Right cardiac atrium (tissue), 5 donors: ENCODE measurements around the gene EZH2. TPM values are rescaled to one million over a fixed set of nuclear protein-coding genes. Genes with fewer than 3 reads are reported as not detected.

Experiments used
- ATAC-seq, 2 donors: fragments of 200-7000 bp; cut with Tn5 transposase; one replicate each; pipeline versions ENCODE4 v1.8.0 to v1.9.1; 2020; ENCODE audit warnings: moderate library complexity in 2 of 2, mild to moderate bottlenecking in 1 of 2
- DNase-seq, 3 donors: peaks; one replicate each; pipeline ENCODE4 v3.0.0-alpha.2; 2020
- H3K27ac ChIP-seq: one replicate; pipeline ENCODE4 v1.5.1; 2013; ENCODE audit warnings: mild to moderate bottlenecking, low read length, control low read depth, moderate library complexity
- H3K27me3 ChIP-seq: one replicate; pipeline ENCODE4 v1.6.1; 2013; ENCODE audit not compliant: control insufficient read depth, insufficient read depth
- H3K4me1 ChIP-seq: one replicate; pipeline ENCODE4 v1.6.1; 2013; ENCODE audit warnings: low read length; ENCODE audit not compliant: control insufficient read depth, insufficient read depth
- H3K4me3 ChIP-seq: one replicate; pipeline ENCODE4 v1.5.1; 2013; ENCODE audit warnings: low read length, control low read depth
- H3K9me3 ChIP-seq: one replicate; pipeline ENCODE4 v1.6.1; 2013; ENCODE audit warnings: low read length; ENCODE audit not compliant: control insufficient read depth
- WGBS: extraction: QIAGEN DNeasy Blood & Tissue Kit; methylation state at CpG from one replicate; pipeline ENCODE4 v1.1.7; 2013; 5-methylcytosine and 5-hydroxymethylcytosine counted together
- intact Hi-C, 4 donors: fragments of 100-400 bp; cut with DNase I; formaldehyde crosslinking; loops; one replicate each; pipeline versions ENCODE4 v1.11.0 to v1.14.0; 2022 to 2023
- polyA plus RNA-seq: library from polyadenylated mRNA; stranded (reverse); fragments of 200-250 nt; gene quantifications from one replicate; pipeline ENCODE4 v1.2.3, GENCODE V29; 2013
- total RNA-seq, 4 donors: library from RNA; stranded (reverse); fragmentation: NEBNext Ultra II Directional; extraction: Animal tissue kit (Norgen Biotek cat#: 25700); gene quantifications; one replicate each; pipeline ENCODE4 v1.2.1, GENCODE V29; 2021
- donor health status: healthy with polysubstance abuse.
- donor health status: DM: no; HTN: yes; CAD: no.
- donor health status: DM: no; HTN: no; CAD: no.
- donor health status: DM: no; HTN: yes; CAD: no; lungs with severe emphysema.
- donor health status: DM: yes; HTN: yes; CAD: no.

Gene EZH2
- total and polyA plus RNA-seq, 5 donors, result 0.68 to 1.7 (median 1.2) TPM

GRCh38 chr7:148872188-148872587 lies 11.9 kb downstream of the EZH2 start:
- DNase-seq (no peak), ATAC-seq (no peak)
- intact Hi-C loops, result no loop called here

GRCh38 chr7:148871551-148871950 lies 12.5 kb downstream of the EZH2 start:
- Histone ChIP-seq H3K27ac (no peak overlapping the region), H3K27me3 (no peaks in the 10 kb centered on the region), H3K4me3 (no peak overlapping the region), H3K9me3 (no peaks in the 10 kb centered on the region), H3K4me1 (no peaks in the 10 kb centered on the region)
- DNase-seq (no peak), ATAC-seq (no peak)
- intact Hi-C loops, result no loop called here
- WGBS, result over 99% methylated on average over 5 of the region's 5 CpGs

More at GRCh38 chr7:148872188-148872587, 11.9 kb downstream of the EZH2 start:
- no peak overlapping the region for H3K27ac ChIP-seq
- H3K4me1 ChIP-seq, result no peaks in the 10 kb centered on the region
- no peak overlapping the region for H3K4me3 ChIP-seq
- no peaks in the 10 kb centered on the region for H3K9me3 ChIP-seq
- H3K27me3 ChIP-seq, result no peaks in the 10 kb centered on the region

- WGBS, result 94% methylated on average over 3 of the region's 3 CpGs
- Histone ChIP-seq H3K4me1 (no peaks in the 10 kb centered on the region), H3K4me3 (no peak overlapping the region), H3K27ac (no peak overlapping the region), H3K9me3 (no peaks in the 10 kb centered on the region), H3K27me3 (no peaks in the 10 kb centered on the region)
- no peak for ATAC-seq
- intact Hi-C loops, result no loop called here
- no peak for DNase-seq
These were observed 13.1 kb downstream of the EZH2 start for GRCh38 chr7:148871030-148871429.

GRCh38 chr7:148868378-148868674 lies 15.8 kb downstream of the EZH2 start:
- 68% methylated on average over 5 of the region's 5 CpGs for WGBS

GRCh38 chr7:148867596-148868377 lies 16.3 kb downstream of the EZH2 start:
- no peak for DNase-seq
- Histone ChIP-seq H3K27me3 (no peaks in the 10 kb centered on the region), H3K27ac (no peak overlapping the region), H3K4me1 (no peaks in the 10 kb centered on the region), H3K4me3 (no peak overlapping the region), H3K9me3 (no peaks in the 10 kb centered on the region)
- intact Hi-C loops, result no loop called here
- ATAC-seq, result no peak
- 84% methylated on average over 3 of the region's 3 CpGs for WGBS

More at GRCh38 chr7:148868378-148868674, 15.8 kb downstream of the EZH2 start:
- Histone ChIP-seq H3K4me1 (no peaks in the 10 kb centered on the region), H3K27me3 (no peaks in the 10 kb centered on the region), H3K27ac (no peak overlapping the region), H3K4me3 (no peak overlapping the region), H3K9me3 (no peaks in the 10 kb centered on the region)
- intact Hi-C loops, result no loop called here
- ATAC-seq, result no peak
- DNase-seq, result no peak

- intact Hi-C loops, result no loop called here
- no peak for ATAC-seq
- no peak overlapping the region for H3K27ac ChIP-seq
- H3K27me3 ChIP-seq, result no peaks in the 10 kb centered on the region
- DNase-seq, result no peak
- no peaks in the 10 kb centered on the region for H3K9me3 ChIP-seq
- no peaks in the 10 kb centered on the region for H3K4me1 ChIP-seq
- 97% methylated on average over 6 of the region's 6 CpGs for WGBS
- H3K4me3 ChIP-seq, result no peak overlapping the region
These were observed 17.7 kb downstream of the EZH2 start for GRCh38 chr7:148866362-148866761.

GRCh38 chr7:148865283-148865682 lies 18.8 kb downstream of the EZH2 start:
- ATAC-seq (no peak), DNase-seq (no peak)
- intact Hi-C loops, result no loop called here
- no peak overlapping the region for H3K27ac ChIP-seq
- no peak overlapping the region for H3K4me3 ChIP-seq
- no peaks in the 10 kb centered on the region for H3K27me3 ChIP-seq
- no peaks in the 10 kb centered on the region for H3K9me3 ChIP-seq
- H3K4me1 ChIP-seq, result no peaks in the 10 kb centered on the region
- WGBS, result 98% methylated on average over 2 of the region's 2 CpGs

- no peaks in the 10 kb centered on the region for H3K27me3 ChIP-seq
- ATAC-seq, result no peak
- no peak overlapping the region for H3K4me3 ChIP-seq
- no peaks in the 10 kb centered on the region for H3K4me1 ChIP-seq
- DNase-seq, result no peak
- intact Hi-C loops, result no loop called here
- no peaks in the 10 kb centered on the region for H3K9me3 ChIP-seq
- no peak overlapping the region for H3K27ac ChIP-seq
- WGBS, result 68% methylated on average over 2 of the region's 2 CpGs
These were observed 20.8 kb downstream of the EZH2 start for GRCh38 chr7:148863324-148863723.

- intact Hi-C loops, result no loop called here
- no peaks in the 10 kb centered on the region for H3K9me3 ChIP-seq
- ATAC-seq (no peak), DNase-seq (no peak)
- H3K4me3 ChIP-seq, result no peak overlapping the region
- 90% methylated on average over 3 of the region's 3 CpGs for WGBS
- H3K27me3 ChIP-seq, result no peaks in the 10 kb centered on the region
- no peak overlapping the region for H3K27ac ChIP-seq
- no peaks in the 10 kb centered on the region for H3K4me1 ChIP-seq
These were observed 21.6 kb downstream of the EZH2 start for GRCh38 chr7:148862481-148862880.

GRCh38 chr7:148858489-148858888 lies 25.6 kb downstream of the EZH2 start:
- H3K27me3 ChIP-seq, result no peaks in the 10 kb centered on the region
- H3K9me3 ChIP-seq, result no peaks in the 10 kb centered on the region
- 89% methylated on average over 2 of the region's 2 CpGs for WGBS
- ATAC-seq (no peak), DNase-seq (no peak)
- no peaks in the 10 kb centered on the region for H3K4me1 ChIP-seq
- no peak overlapping the region for H3K27ac ChIP-seq
- no peak overlapping the region for H3K4me3 ChIP-seq
- intact Hi-C loops, result loop anchor here in 1 of 4 donors (10.0 kb wide), 1 partner anchor 106 kb away; no protein-coding TSS in a partner anchor

GRCh38 chr7:148856891-148857290 lies 27.2 kb downstream of the EZH2 start:
- intact Hi-C loops, result loop anchor here in 1 of 4 donors (10.0 kb wide), 1 partner anchor 108 kb away; no protein-coding TSS in a partner anchor
- H3K9me3 ChIP-seq, result no peaks in the 10 kb centered on the region
- no peaks in the 10 kb centered on the region for H3K27me3 ChIP-seq
- no peak for ATAC-seq
- DNase-seq, result no peak
- H3K27ac ChIP-seq, result no peak overlapping the region
- H3K4me3 ChIP-seq, result no peak overlapping the region
- WGBS, result 78% methylated on average over 5 of the region's 5 CpGs
- H3K4me1 ChIP-seq, result no peaks in the 10 kb centered on the region

- no peaks in the 10 kb centered on the region for H3K9me3 ChIP-seq
- no peak overlapping the region for H3K4me3 ChIP-seq
- no peak overlapping the region for H3K27ac ChIP-seq
- no peaks in the 10 kb centered on the region for H3K4me1 ChIP-seq
- WGBS, result 71% methylated on average over 2 of the region's 2 CpGs
- no peak for DNase-seq
- no peak for ATAC-seq
- intact Hi-C loops, result loop anchor here in 1 of 4 donors (10.0 kb wide), 1 partner anchor 108 kb away; no protein-coding TSS in a partner anchor
- H3K27me3 ChIP-seq, result no peaks in the 10 kb centered on the region
These were observed 27.6 kb downstream of the EZH2 start for GRCh38 chr7:148856578-148856881.
